DND-41 (cell line): Measurements from ENCODE around the gene CREBBP.

Experiments used
- CTCF ChIP-seq: IDR thresholded peaks from 2 replicates; pipeline ENCODE4 v1.5.1; 2012; ENCODE audit warnings: borderline replicate concordance, low read length, moderate library complexity, mild to moderate bottlenecking; ENCODE audit not compliant: poor library complexity, severe bottlenecking; ENCODE audit errors: extremely low read depth
- EZH2 ChIP-seq: IDR thresholded peaks from 3 replicates; pipeline ENCODE4 v1.6.1; 2012; ENCODE audit warnings: borderline replicate concordance, low read depth, mild to moderate bottlenecking, moderate library complexity, low read length, inconsistent platforms; ENCODE audit not compliant: severe bottlenecking

- TF ChIP-seq CTCF (no peak), EZH2 (no peak)
These were observed 106.3 kb downstream of the CREBBP start for GRCh38 chr16:3774156-3774767.
